HepG2 (cell line): ENCODE data around the gene TSEN34. TPM values are rescaled to one million over a fixed set of nuclear protein-coding genes. Genes with fewer than 3 reads are reported as not detected.
A peak's percentile ranks its signal among the peaks of the same experiment; 100 is the strongest.

Experiments used
- ATAC-seq: fragments of 200-7000 bp; cut with Tn5 transposase; 3 replicates; pipeline ENCODE4 v1.9.1; 2020; ENCODE audit warnings: mild to moderate bottlenecking, moderate library complexity
- BruUV-seq: library from RNA; stranded (reverse); fragments of 400-500 nt; replicated peaks from 2 replicates; lab custom pipeline; 2021; lab: Mats Ljungman, UMichigan
- CTCF ChIA-PET: fragments of 300-600 bp; formaldehyde crosslinking; extraction: SDS; loops from one replicate; lab custom pipeline; 2021; ENCODE audit warnings: low total read pairs, inconsistent platforms, low intra/inter-chr PET ratio; lab: Yijun Ruan, JAX
- POLR2A ChIA-PET: fragments of 350-600 bp; sonication (Branson Sonifier 250); formaldehyde crosslinking; loops from one replicate; lab custom pipeline; 2020; ENCODE audit warnings: antibody characterized with exemption, inconsistent platforms; lab: Yijun Ruan, JAX
- DNase-seq: peaks from one replicate; pipeline ENCODE4 v3.0.0-alpha.2; 2015; ENCODE audit warnings: low spot score
- FAIRE-seq: peaks from 3 replicates; lab custom pipeline; 2011; peaks lifted over from hg19 to GRCh38; lab: Jason Lieb, UNC
- H2AFZ ChIP-seq: one replicate; pipeline ENCODE4 v1.6.1; 2011; ENCODE audit warnings: low read length, inconsistent platforms
- H3K27ac ChIP-seq: fragments of 300-600 bp; 3 replicates; pipeline ENCODE4 v1.8.0; 2011; ENCODE audit warnings: mixed run types, mild to moderate bottlenecking, mixed read lengths, low read length, inconsistent platforms; ENCODE audit not compliant: insufficient read depth; ENCODE audit errors: extremely low read length
- H3K27me3 ChIP-seq, 2 experiments: fragments of 200-600 bp in 1 of 2; 2 replicates in 1 of 2; 3 replicates in 1 of 2; pipeline versions ENCODE4 v1.6.0 to v1.8.0; 2011; ENCODE audit warnings: low read length in 2 of 2, mild to moderate bottlenecking in 2 of 2, moderate library complexity in 2 of 2, inconsistent platforms in 1 of 2; ENCODE audit not compliant: insufficient read depth in 2 of 2, control insufficient read depth in 1 of 2
- H3K36me3 ChIP-seq, 2 experiments: fragments of 200-600 bp in 1 of 2; replicated peaks in 1 of 2; 2 replicates in 1 of 2; 3 replicates in 1 of 2; pipeline versions ENCODE4 v1.5.1 to v1.8.0; 2011; ENCODE audit warnings: low read length in 2 of 2, inconsistent platforms in 1 of 2; ENCODE audit not compliant: insufficient read depth in 2 of 2, control insufficient read depth in 1 of 2
- H3K4me1 ChIP-seq: 2 replicates; pipeline ENCODE4 v1.5.1; 2012; ENCODE audit warnings: low read length, inconsistent platforms; ENCODE audit not compliant: insufficient read depth
- H3K4me2 ChIP-seq: 2 replicates; pipeline ENCODE4 v1.6.0; 2011; ENCODE audit warnings: low read depth, low read length, inconsistent platforms
- H3K4me3 ChIP-seq, 3 experiments: fragments of 200-600 bp in 1 of 3; sonication (generic), shearing (Covaris generic) in 1 of 3; replicated peaks in 1 of 3; 2 replicates each; pipeline ENCODE4 v1.5.1; 2011 to 2016; ENCODE audit warnings: low read length in 3 of 3, inconsistent platforms in 2 of 3, low read depth in 2 of 3, mild to moderate bottlenecking in 2 of 3, control low read depth in 1 of 3, mixed read lengths in 1 of 3; ENCODE audit not compliant: insufficient read depth in 1 of 3
- H3K79me2 ChIP-seq: one replicate; pipeline ENCODE4 v1.6.1; 2011; ENCODE audit warnings: low read length, inconsistent platforms; ENCODE audit not compliant: insufficient read depth
- H3K9ac ChIP-seq: 2 replicates; pipeline ENCODE4 v1.6.0; 2011; ENCODE audit warnings: mild to moderate bottlenecking, low read depth, low read length, inconsistent platforms; ENCODE audit not compliant: insufficient read depth
- H3K9me3 ChIP-seq: 2 replicates; pipeline ENCODE4 v1.5.1; 2012; ENCODE audit warnings: mild to moderate bottlenecking, low read length
- H4K20me1 ChIP-seq: 2 replicates; pipeline ENCODE4 v1.6.0; 2011; ENCODE audit warnings: inconsistent platforms, mild to moderate bottlenecking, low read length, moderate library complexity; ENCODE audit not compliant: insufficient read depth
- ATF3 ChIP-seq: sonication (generic); formaldehyde crosslinking; IDR thresholded peaks from 2 replicates; pipeline ENCODE4 v1.4.0; 2020; ENCODE audit warnings: missing genetic modification reagents
- CCAR2 ChIP-seq: fragments of 200-400 bp; formaldehyde crosslinking; optimal IDR thresholded peaks from 2 replicates; pipeline ENCODE3; 2018; ENCODE audit warnings: low read depth, mild to moderate bottlenecking, low read length, moderate library complexity
- GMEB1 ChIP-seq: sonication (generic); formaldehyde crosslinking; IDR thresholded peaks from 2 replicates; pipeline ENCODE4 v1.5.1; 2020; ENCODE audit warnings: missing genetic modification reagents, mild to moderate bottlenecking, borderline replicate concordance
- HDAC2 ChIP-seq: sonication (generic); formaldehyde crosslinking; IDR thresholded peaks from 2 replicates; pipeline ENCODE4 v1.4.0; 2020; ENCODE audit warnings: missing genetic modification reagents
- HNRNPUL1 ChIP-seq: fragments of 200-400 bp; formaldehyde crosslinking; IDR thresholded peaks from 2 replicates; pipeline ENCODE4 v1.6.1; 2017; ENCODE audit warnings: low read depth, mild to moderate bottlenecking, low read length, moderate library complexity
- MBNL3 ChIP-seq: fragments of 250-450 bp; sonication (Bioruptor Pico); conservative IDR thresholded peaks from 2 replicates; pipeline ENCODE4 v1.8.0; 2022; ENCODE audit warnings: mild to moderate bottlenecking, inconsistent platforms
- NCOA1 ChIP-seq: sonication (generic); formaldehyde crosslinking; IDR thresholded peaks from 2 replicates; pipeline ENCODE4 v1.9.0; 2021; ENCODE audit warnings: missing genetic modification reagents
- SNAPC4 ChIP-seq: sonication (generic); formaldehyde crosslinking; IDR thresholded peaks from 2 replicates; pipeline ENCODE4 v1.4.0; 2020; ENCODE audit warnings: mild to moderate bottlenecking, missing genetic modification reagents
- ZBTB25 ChIP-seq: IDR thresholded peaks from 2 replicates; pipeline ENCODE4 v1.6.1; 2018; ENCODE audit warnings: missing genetic modification reagents
- ZBTB26 ChIP-seq: IDR thresholded peaks from 2 replicates; pipeline ENCODE4 v1.6.1; 2016; ENCODE audit warnings: missing compliant biosample characterization, missing genetic modification reagents, borderline replicate concordance
- ZMAT3 ChIP-seq: sonication (generic); formaldehyde crosslinking; conservative IDR thresholded peaks from 2 replicates; pipeline ENCODE4 v1.7.0; 2021; ENCODE audit warnings: missing genetic modification reagents
- ZNF761 ChIP-seq: sonication (generic); formaldehyde crosslinking; conservative IDR thresholded peaks from 2 replicates; pipeline ENCODE4 v1.4.0; 2020; ENCODE audit warnings: mild to moderate bottlenecking, missing genetic modification reagents
- WGBS: methylation state at CpG from one replicate; pipeline ENCODE4 v1.1.6; 2017; ENCODE audit warnings: low lambda C conversion rate; 5-methylcytosine and 5-hydroxymethylcytosine counted together
- in situ Hi-C: cut with HindIII; loops from 2 replicates; pipeline ENCODE4 v1.10.0; 2017; ENCODE audit warnings: low pct_unique_long_range_greater_than_20kb; ENCODE audit not compliant: extremely low pct_ligation_motif_present
- intact Hi-C: fragments of 100-400 bp; cut with micrococcal nuclease; formaldehyde crosslinking; loops from one replicate; pipeline ENCODE4 v1.10.0; 2022; ENCODE audit not compliant: unreplicated experiment
- polyA plus RNA-seq, 8 experiments: library from polyadenylated mRNA; depleted of rRNA in 3 of 8; stranded (reverse) in 7 of 8; unstranded in 1 of 8; fragments of >200 nt; fragmentation: Illumina TruSeq in 4 of 8; extraction: Trizol in 4 of 8; gene quantifications; 2 replicates each; pipeline versions ENCODE4 v1.2.1 to v1.2.3, GENCODE V29; 2011 to 2016; ENCODE audit warnings: low read depth in 4 of 8, missing spikeins in 1 of 8, mixed read lengths in 1 of 8; ENCODE audit not compliant: insufficient read depth in 1 of 8
- total RNA-seq, 5 experiments: library from RNA; depleted of rRNA; stranded (reverse); fragments of >200 nt; fragmentation: Illumina TruSeq; extraction: Trizol; gene quantifications; 2 replicates each; pipeline ENCODE4 v1.2.3, GENCODE V29; 2016; ENCODE audit warnings: low read depth in 1 of 5

The TSEN34 gene
- total and polyA plus RNA-seq, 2 of the 13 experiments (the other 11 are each of a cell fraction or from before 2014, with no cell fraction given) = 55.1 to 65.4 TPM

GRCh38 chr19:54189145-54189734 lies 1.9 kb upstream of the TSEN34 start, which contains the start of gene MBOAT7:
Gene MBOAT7, minus strand, starts transcription at chr19:54189580. Its CDS starts 1,072 bp downstream, at chr19:54188508.
- peak; percentile 67 for ATAC-seq
- H3K4me1 ChIP-seq = peaks cover 40% of the 10 kb centered on the region
- in situ Hi-C loops = no loop called here
- TF ChIP-seq SNAPC4 (CRISPR knock-in tag) (no peak), HNRNPUL1 (no peak), ATF3 (CRISPR knock-in tag) (0 out of 2 replicates have a peak, but pooled peaks have one; percentile 9), ZMAT3 (CRISPR knock-in tag) (0 out of 2 replicates have a peak, but pooled peaks have one; percentile 8), ZBTB26 (CRISPR knock-in tag) (no peak), MBNL3 (CRISPR knock-in tag) (no peak), CCAR2 (no peak), HDAC2 (0 out of 2 replicates have a peak, but pooled peaks have one; percentile 25), GMEB1 (CRISPR knock-in tag) (peak; percentile 51; the same call in 1 of the 2 replicates), ZNF761 (CRISPR knock-in tag) (peak; percentile 84), ZBTB25 (CRISPR knock-in tag) (no peak), NCOA1 (CRISPR knock-in tag) (no peak)

More at GRCh38 chr19:54189145-54189734, 1.9 kb upstream of the TSEN34 start, which contains the start of gene MBOAT7:
- peak within 1 kb of the TSS; percentile 73 to 88 (median 74) for H3K4me3 ChIP-seq
- 0% methylated on average over 27 of the region's 64 CpGs for WGBS
- no peaks in the 10 kb centered on the region for H3K9me3 ChIP-seq
- H3K27me3 ChIP-seq = no peaks in the 10 kb centered on the region
- peak within 1 kb of the TSS; percentile 95 for H3K4me2 ChIP-seq
- ChIA-PET POLR2A (interaction anchor here (0.6 to 4.9 kb wide), 22 partner anchors 12 to 1465 kb away, joined by 3 to 306 read pairs (median 5); partner anchors contain the start of genes CNOT3, LENG1, LENG9 and MYADM), CTCF (interaction anchor here (2.0 kb wide), 1 partner anchor 42 kb away, joined by 7 read pairs; no protein-coding TSS in a partner anchor)
- FAIRE-seq (no peak), DNase-seq (no peak)
- H2AFZ ChIP-seq = no peak within 1 kb of the TSS
- H3K27ac ChIP-seq = peak within 1 kb of the TSS; percentile 96
- H3K79me2 ChIP-seq = peaks cover 28% of the 10 kb centered on the region
- no TSS peak for BruUV-seq
- peaks cover 6 to 22% of the 10 kb centered on the region in 2 experiments; a peak in 4 of 5 replicates for H3K36me3 ChIP-seq
- H3K9ac ChIP-seq = peak within 1 kb of the TSS; percentile 92
- H4K20me1 ChIP-seq = no peaks in the 10 kb centered on the region
- intact Hi-C loops = no loop called here
